Measurements from ENCODE around the gene GLRX5.

DNA sequence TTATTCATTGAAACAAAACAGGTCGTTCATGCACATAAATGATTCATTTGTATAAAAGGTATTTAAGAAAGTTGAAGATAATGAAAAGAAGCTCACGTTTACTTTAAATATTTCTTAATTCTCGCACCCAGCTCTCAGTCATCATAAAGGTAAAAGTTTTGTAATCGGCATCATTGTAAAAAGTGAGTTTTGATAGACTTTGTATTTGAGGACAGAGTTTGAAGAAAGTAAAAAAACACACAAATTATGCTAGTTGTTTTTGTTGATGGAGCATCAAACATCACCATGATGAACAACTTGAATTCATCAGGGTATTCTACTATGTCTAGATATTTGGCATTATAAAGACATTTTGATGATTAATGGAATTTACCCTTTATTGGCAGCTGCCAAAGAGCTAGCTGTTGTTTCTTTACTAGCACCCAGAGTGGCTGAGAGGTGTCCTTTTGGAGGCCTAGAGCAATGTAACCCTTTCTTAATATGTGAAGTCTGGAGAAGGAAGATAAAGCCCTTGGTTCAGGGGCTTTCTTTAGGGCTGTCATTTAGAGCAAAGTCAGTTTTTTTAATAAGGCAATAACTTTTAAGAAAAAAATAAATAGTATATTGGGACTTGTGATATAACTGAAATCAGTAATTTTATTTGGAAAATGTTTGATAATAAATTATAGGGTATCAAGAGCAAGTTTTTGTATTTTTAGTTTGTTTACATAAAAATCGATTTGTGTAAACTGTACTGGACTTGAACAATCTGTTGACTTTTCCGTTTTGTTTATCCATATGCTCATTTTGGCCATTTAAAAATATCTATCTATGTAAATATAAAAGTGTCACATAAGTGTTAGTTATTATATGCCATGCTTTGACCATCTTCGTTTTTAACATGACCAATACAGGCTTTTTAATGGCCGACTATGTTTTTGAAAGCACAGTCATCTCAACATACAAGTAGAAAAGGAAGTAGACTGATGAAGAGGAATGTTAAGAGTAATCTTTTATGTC is 7.4 kb downstream of the GLRX5 start:
- no peak for TF ChIP-seq POLR2A (IDR thresholded peaks at IDR 0.05)
- TF ChIP-seq, protein P1, sequence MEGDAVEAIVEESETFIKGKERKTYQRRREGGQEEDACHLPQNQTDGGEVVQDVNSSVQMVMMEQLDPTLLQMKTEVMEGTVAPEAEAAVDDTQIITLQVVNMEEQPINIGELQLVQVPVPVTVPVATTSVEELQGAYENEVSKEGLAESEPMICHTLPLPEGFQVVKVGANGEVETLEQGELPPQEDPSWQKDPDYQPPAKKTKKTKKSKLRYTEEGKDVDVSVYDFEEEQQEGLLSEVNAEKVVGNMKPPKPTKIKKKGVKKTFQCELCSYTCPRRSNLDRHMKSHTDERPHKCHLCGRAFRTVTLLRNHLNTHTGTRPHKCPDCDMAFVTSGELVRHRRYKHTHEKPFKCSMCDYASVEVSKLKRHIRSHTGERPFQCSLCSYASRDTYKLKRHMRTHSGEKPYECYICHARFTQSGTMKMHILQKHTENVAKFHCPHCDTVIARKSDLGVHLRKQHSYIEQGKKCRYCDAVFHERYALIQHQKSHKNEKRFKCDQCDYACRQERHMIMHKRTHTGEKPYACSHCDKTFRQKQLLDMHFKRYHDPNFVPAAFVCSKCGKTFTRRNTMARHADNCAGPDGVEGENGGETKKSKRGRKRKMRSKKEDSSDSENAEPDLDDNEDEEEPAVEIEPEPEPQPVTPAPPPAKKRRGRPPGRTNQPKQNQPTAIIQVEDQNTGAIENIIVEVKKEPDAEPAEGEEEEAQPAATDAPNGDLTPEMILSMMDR (IDR thresholded peaks at IDR 0.05 in 8 of 11, conservative IDR thresholded peaks at IDR 0.05 in 3 of 11): no peak
- no peak for TF ChIP-seq POLR2AphosphoS5 (IDR thresholded peaks at IDR 0.05)

All from spleen (tissue), 7 donors.